ENCODE measurements around the gene DGKB. TPM values are rescaled to one million over a fixed set of nuclear protein-coding genes. Genes with fewer than 3 reads are reported as not detected.

Gene DGKB
- total RNA-seq, 1 donor = 0.36 TPM

DNA sequence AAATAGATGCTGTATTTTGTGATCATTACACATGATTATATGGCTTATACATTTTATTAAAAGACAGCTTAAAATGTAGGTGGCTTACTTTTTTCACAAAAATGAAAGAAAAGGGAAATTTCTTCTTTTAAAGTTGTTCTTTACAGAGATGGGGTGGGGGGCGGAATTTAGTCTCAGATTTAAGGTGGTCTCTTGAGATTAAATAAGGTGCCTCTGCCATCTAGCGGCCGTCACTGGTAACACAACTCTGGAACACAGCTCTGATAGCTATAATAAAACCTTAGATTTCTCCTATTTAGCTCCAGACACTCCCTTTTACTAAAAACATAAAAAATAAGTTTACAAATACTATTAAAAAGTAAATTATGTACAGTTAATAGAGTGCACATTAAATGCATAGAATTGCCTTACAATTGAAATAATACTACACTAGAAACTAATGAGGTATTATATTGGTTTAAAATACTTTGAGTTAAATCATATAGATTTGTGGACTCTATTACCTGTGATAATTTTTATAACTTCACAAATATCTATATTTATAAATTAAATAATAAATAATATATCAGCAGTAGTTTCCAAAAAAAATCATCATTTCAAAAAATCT is 210.9 kb downstream of the DGKB start:
- TF ChIP-seq CTCF (IDR thresholded peaks at IDR 0.05; ENCODE audit: insufficient read depth, low read length) = peak; percentile 81
- peak; percentile 51 for DNase-seq (ENCODE audit: low read depth)
- no peak overlapping the region for H3K4me3 ChIP-seq (ENCODE audit: low read depth, low read length)

GRCh38 chr7:14691034-14691433 is 211.5 kb downstream of the DGKB start:
- no peak overlapping the region for H3K4me3 ChIP-seq (ENCODE audit: low read depth, low read length)
- no peak for TF ChIP-seq CTCF (IDR thresholded peaks at IDR 0.05; ENCODE audit: insufficient read depth, low read length)
- no peak for DNase-seq (ENCODE audit: low read depth)

- TF ChIP-seq CTCF (IDR thresholded peaks at IDR 0.05; ENCODE audit: insufficient read depth, low read length) = no peak
- no peak for DNase-seq (ENCODE audit: low read depth)
- H3K4me3 ChIP-seq (ENCODE audit: low read depth, low read length) = no peak overlapping the region
These were observed 212.1 kb downstream of the DGKB start for GRCh38 chr7:14690486-14690885.

- no peak for DNase-seq (ENCODE audit: low read depth)
- no peak for TF ChIP-seq CTCF (IDR thresholded peaks at IDR 0.05; ENCODE audit: insufficient read depth, low read length)
- H3K4me3 ChIP-seq (ENCODE audit: low read depth, low read length) = no peak overlapping the region
These were observed 212.5 kb downstream of the DGKB start for GRCh38 chr7:14690075-14690474.

GRCh38 chr7:14688208-14688607 is 214.3 kb downstream of the DGKB start:
- DNase-seq (ENCODE audit: low read depth) = no peak
- H3K4me3 ChIP-seq (ENCODE audit: low read depth, low read length) = no peak overlapping the region
- no peak for TF ChIP-seq CTCF (IDR thresholded peaks at IDR 0.05; ENCODE audit: insufficient read depth, low read length)

GRCh38 chr7:14687777-14688176 is 214.8 kb downstream of the DGKB start:
- H3K4me3 ChIP-seq (ENCODE audit: low read depth, low read length) = no peak overlapping the region
- TF ChIP-seq CTCF (IDR thresholded peaks at IDR 0.05; ENCODE audit: insufficient read depth, low read length) = no peak
- DNase-seq (ENCODE audit: low read depth) = peak; percentile 49

DNA sequence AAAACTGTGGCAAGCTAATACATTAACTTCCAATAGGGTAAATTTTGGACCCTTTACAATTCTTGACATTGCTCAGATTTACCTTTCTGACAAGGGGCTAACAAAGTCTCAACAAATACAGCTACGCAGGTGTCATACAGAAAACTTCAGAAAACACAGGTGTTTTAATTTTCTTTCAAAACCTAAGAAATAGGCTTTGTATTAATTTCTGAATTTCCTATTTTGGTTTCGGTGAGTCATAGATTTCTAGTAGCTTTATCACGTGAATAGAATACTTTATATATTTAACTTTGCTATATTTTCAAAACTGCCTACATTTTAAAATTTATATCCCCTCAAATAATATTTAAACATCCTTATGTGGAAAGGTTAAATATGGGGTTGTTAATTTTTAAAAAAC is 215.3 kb downstream of the DGKB start:
- no peak overlapping the region for H3K4me3 ChIP-seq (ENCODE audit: low read depth, low read length)
- no peak for TF ChIP-seq CTCF (IDR thresholded peaks at IDR 0.05; ENCODE audit: insufficient read depth, low read length)
- no peak for DNase-seq (ENCODE audit: low read depth)

Measured in fibroblast of the aortic adventitia (primary cell).